Anterior cingulate cortex (tissue), 58 donors: ENCODE measurements around the gene ST7.

Experiments used
- DNase-seq, 58 donors: peaks; one replicate each; lab custom pipeline; 2025; lab: John Stamatoyannopoulos, UW

ST7 gene

DNA sequence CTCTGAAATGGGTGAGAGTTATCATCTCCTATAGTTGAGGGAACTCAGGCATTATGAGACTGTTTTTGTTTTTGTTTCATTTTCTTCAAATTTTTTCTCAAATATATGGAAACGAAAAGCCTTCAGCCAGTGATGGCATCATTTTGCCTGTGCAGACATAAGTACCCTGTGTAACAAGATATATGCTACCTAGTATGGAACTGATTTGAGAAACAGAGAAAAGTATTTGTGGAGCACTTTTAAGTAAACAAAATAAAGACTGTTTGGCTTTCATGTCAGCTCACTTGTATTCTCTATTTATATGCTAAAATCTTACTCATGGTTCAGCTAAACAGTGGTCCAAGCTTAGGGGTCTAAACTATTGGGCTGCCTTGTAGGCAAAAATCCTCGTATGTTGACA lies 219.0 kb downstream of the ST7 start:
- no peak for DNase-seq

DNA sequence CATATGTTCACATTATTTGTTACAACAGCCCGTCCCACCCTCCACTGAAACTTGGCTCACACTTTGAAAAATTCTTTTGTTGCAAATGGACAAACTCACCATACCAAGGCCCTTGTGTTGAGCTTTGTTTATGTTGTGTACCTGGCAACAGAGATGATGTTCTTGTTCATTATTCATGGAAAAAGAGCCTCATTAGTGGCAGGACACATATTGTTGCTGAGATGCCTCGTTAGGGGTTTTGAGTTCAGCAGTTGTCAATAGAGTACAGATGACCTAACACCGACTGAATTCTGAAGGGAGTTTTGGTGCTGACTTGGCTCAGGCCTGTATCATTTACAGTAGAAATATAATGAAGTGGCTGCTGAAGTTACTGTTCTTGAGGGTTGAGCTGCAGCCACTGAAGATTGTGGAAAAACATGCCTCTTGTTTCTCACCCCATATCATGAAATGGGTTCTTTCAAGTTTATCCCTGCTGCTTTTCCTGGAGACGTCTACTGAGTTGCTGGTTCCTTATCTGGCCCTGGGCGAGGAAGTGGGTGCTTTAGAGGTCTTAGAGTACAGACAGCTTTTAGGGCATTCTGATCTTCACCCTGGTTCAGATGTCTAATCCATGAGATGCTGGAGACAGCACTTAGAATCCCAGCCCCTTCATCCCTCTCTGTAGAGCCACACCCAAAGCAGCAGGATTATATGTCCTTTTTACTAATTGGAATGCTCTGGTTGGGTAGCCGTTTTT lies 219.9 kb downstream of the ST7 start:
- no peak for DNase-seq

- no peak for DNase-seq
Measured at GRCh38 chr7:117176206-117176605, 222.9 kb downstream of the ST7 start.

GRCh38 chr7:117178600-117178999 lies 225.3 kb downstream of the ST7 start:
- no peak for DNase-seq

- no peak for DNase-seq
Measured at GRCh38 chr7:117179701-117180100, 226.4 kb downstream of the ST7 start.

DNA sequence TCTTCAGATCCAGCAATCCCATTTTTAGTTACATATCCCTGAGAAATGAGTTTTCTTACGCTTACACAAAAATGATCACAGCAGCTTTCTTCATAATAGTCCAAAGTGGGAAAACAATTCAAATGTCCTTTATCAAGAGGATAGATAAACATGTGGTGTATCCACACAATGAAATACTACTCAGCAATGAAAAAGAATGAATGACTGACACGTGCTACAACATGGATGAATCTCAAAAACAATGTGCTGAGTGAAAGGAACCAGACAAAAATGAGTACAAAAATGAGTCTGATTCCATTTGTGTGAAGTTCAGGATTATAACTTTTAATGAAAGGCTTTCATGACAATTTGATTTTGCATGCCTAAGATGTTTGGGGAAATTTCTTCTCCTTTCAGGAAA lies 230.4 kb downstream of the ST7 start:
- DNase-seq: no peak

DNA sequence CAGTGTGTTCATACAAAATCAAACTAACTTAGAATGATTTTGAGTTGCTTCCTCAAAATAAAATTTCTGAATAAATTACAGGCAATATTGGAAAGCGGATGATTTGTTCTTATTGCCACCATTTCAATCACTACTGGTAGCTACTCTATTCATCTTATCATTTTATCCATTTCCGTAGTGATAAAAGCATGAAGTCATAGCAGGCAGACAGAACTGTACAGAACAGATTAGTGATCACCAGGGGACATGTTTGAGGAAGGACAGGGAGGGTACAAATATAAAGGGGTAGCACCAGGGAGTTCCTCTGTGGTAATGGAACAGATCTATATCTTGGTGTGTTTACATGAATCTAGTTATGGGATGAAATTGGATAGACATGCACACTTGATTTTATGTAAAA lies 231.1 kb downstream of the ST7 start:
- no peak for DNase-seq

DNA sequence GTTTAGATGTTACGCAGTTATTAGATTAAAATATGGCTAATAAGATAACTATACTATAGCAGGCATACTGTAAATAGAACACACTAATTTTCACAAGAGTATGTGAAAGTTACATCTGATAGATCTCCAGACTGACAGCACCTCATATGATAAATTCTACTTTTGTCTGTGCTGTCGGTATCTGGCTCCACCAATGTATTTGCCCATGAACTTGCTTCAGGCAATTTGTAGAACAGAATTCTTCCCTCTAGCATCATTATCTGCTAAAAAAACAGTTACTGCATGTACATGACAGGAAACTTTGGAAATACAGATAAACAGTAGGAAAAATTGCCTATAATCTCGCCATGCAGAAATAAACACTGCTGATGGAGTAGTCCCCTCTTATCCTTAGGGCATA lies 231.8 kb downstream of the ST7 start:
- no peak for DNase-seq

DNA sequence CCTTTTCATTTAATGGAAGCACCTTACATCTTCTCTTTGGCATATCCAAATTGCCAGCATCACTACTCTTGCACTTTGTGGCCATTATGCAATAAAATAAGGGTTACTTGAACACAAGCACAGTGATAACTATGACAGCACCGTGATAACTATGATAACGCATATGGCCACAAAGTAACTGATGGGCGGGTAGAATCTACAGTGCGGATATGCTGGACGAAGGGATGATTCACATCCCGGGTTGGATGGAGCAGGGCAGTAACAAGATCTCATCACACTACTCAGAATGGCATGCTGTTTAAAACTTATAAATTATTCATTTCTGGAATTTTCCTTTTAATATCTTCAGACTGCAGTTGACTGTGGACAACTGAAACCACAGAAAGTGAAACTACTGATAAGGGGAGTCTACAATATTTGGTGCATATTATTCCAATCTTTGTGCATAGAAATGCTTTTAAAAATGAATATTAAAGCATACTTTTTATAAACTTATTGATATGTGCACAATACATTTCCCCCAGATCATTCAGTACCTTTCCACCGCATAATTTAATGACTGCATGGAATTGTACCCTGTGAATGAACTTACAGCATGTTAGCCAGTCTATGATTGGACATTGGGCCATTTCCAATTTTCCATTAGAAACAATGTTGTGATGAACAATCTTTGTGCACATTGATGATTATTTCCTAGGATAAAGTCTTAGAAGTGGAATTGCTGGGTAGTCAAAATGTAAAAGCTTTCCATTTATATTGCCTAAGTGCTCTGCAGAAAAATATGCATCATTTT lies 233.1 kb downstream of the ST7 start:
- DNase-seq: no peak

- no peak for DNase-seq
Measured at GRCh38 chr7:117188376-117188775, 235.1 kb downstream of the ST7 start.

GRCh38 chr7:117188949-117189592 lies 235.8 kb downstream of the ST7 start:
- no peak for DNase-seq

- DNase-seq: peak in 1 of 58 donors; percentile 7
Measured at GRCh38 chr7:117190104-117190503, 236.8 kb downstream of the ST7 start.

GRCh38 chr7:117190746-117191435 lies 237.6 kb downstream of the ST7 start:
- DNase-seq: no peak

- no peak for DNase-seq
Measured at GRCh38 chr7:117192108-117192507, 238.8 kb downstream of the ST7 start.

GRCh38 chr7:117193564-117193963 lies 240.3 kb downstream of the ST7 start:
- DNase-seq: no peak

- no peak for DNase-seq
Measured at GRCh38 chr7:117194445-117194844, 241.1 kb downstream of the ST7 start.

GRCh38 chr7:117195361-117196029 lies 242.2 kb downstream of the ST7 start:
- DNase-seq: no peak

DNA sequence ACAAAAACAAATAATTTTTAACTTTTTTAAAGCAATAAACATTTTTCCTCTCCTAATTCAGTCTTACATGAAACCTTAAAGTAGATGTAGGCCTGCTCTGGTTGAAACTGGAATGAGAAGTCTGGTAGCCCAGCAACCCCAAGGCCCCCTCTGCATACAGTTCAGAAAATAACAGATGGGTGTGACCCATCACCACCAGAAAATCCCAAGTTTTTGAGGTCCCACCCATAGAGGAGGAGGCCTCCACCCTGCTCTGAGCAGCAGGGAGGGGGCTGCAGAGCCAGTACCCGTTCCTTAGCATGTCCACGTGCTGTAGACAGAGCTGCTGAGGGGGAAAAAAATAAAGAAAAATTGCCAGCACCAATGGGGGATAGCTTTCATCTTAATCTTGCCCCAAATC lies 246.8 kb downstream of the ST7 start:
- DNase-seq: no peak

GRCh38 chr7:117200786-117201458 lies 247.6 kb downstream of the ST7 start:
- DNase-seq: no peak

DNA sequence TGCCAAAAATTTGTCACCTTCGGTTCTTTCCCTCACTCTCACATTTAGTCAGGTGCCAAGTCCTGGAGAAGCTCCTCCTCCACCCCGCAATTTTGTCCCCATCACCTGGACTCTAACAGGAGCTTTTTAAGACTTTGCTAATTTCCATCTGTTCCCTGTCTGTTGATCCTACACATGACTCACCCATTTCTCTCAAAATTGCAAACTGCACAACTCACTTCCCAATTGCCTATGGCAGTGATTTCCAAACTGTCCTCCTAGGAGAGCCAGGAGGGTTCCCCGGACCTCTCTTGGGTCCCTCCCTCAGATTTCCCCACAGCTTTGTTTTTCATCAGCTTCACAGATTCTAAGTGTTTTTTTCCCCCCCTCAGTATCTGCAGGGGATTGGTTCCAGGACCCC lies 249.2 kb downstream of the ST7 start:
- DNase-seq: peak in 1 of 58 donors; percentile 56
